Mucosa of stomach (tissue), 1 donor: ENCODE data around the gene TMEM86B.

Source experiments
- H3K27me3 ChIP-seq: one replicate; pipeline ENCODE4 v1.7.0; 2013; ENCODE audit warnings: mild to moderate bottlenecking, low read length; ENCODE audit not compliant: control insufficient read depth, insufficient read depth
- H3K36me3 ChIP-seq: one replicate; pipeline ENCODE4 v1.7.0; 2013; ENCODE audit warnings: low read length; ENCODE audit not compliant: control insufficient read depth, insufficient read depth
- H3K4me1 ChIP-seq: one replicate; pipeline ENCODE4 v1.7.0; 2013; ENCODE audit warnings: mild to moderate bottlenecking, low read length; ENCODE audit not compliant: control insufficient read depth, insufficient read depth
- H3K4me3 ChIP-seq: one replicate; pipeline ENCODE4 v1.7.0; 2013; ENCODE audit warnings: low read length
- H3K9ac ChIP-seq: one replicate; pipeline ENCODE4 v1.7.0; 2013; ENCODE audit warnings: mild to moderate bottlenecking, low read length, moderate library complexity
- H3K9me3 ChIP-seq: one replicate; pipeline ENCODE4 v1.7.0; 2013; ENCODE audit warnings: mild to moderate bottlenecking, low read length, moderate library complexity; ENCODE audit not compliant: control insufficient read depth
- donor health status: Pancreatic carcinoma.

TMEM86B gene

GRCh38 chr19:55228403-55229031 lies at the start of gene TMEM86B:
Gene TMEM86B (minus strand): TSS chr19:55228763. CDS start chr19:55228741, 22 bp downstream.
- H3K27me3 ChIP-seq = no peaks in the 10 kb centered on the region
- peak within 1 kb of the TSS; percentile 15 for H3K9ac ChIP-seq
- H3K4me3 ChIP-seq = no peak within 1 kb of the TSS
- H3K4me1 ChIP-seq = peaks cover 19% of the 10 kb centered on the region
- no peaks in the 10 kb centered on the region for H3K9me3 ChIP-seq
- H3K36me3 ChIP-seq = peaks cover 18% of the 10 kb centered on the region

- Histone ChIP-seq H3K9me3 (no peaks in the 10 kb centered on the region), H3K36me3 (peaks cover 6% of the 10 kb centered on the region), H3K4me3 (no peak overlapping the region), H3K9ac (no peak overlapping the region), H3K4me1 (peaks cover 16% of the 10 kb centered on the region), H3K27me3 (no peaks in the 10 kb centered on the region)
These were observed 48.9 kb upstream of the TMEM86B start for GRCh38 chr19:55277494-55277893.

- Histone ChIP-seq H3K4me1 (peaks cover 16% of the 10 kb centered on the region), H3K36me3 (peaks cover 6% of the 10 kb centered on the region), H3K9me3 (no peaks in the 10 kb centered on the region), H3K4me3 (no peak overlapping the region), H3K27me3 (no peaks in the 10 kb centered on the region), H3K9ac (no peak overlapping the region)
These were observed 48.3 kb upstream of the TMEM86B start for GRCh38 chr19:55276720-55277430.

- Histone ChIP-seq H3K27me3 (no peaks in the 10 kb centered on the region), H3K4me3 (no peak overlapping the region), H3K36me3 (peaks cover 6% of the 10 kb centered on the region), H3K4me1 (peaks cover 16% of the 10 kb centered on the region), H3K9ac (no peak overlapping the region), H3K9me3 (no peaks in the 10 kb centered on the region)
These were observed 47.5 kb upstream of the TMEM86B start for GRCh38 chr19:55275851-55276719.

- H3K4me3 ChIP-seq = no peak overlapping the region
- no peaks in the 10 kb centered on the region for H3K9me3 ChIP-seq
- H3K36me3 ChIP-seq = peaks cover 6% of the 10 kb centered on the region
- H3K4me1 ChIP-seq = peaks cover 2% of the 10 kb centered on the region
- H3K9ac ChIP-seq = no peak overlapping the region
- H3K27me3 ChIP-seq = no peaks in the 10 kb centered on the region
These were observed 45.6 kb upstream of the TMEM86B start for GRCh38 chr19:55273978-55274707.

- no peak overlapping the region for H3K4me3 ChIP-seq
- H3K4me1 ChIP-seq = no peaks in the 10 kb centered on the region
- H3K9me3 ChIP-seq = no peaks in the 10 kb centered on the region
- no peak overlapping the region for H3K9ac ChIP-seq
- peaks cover 6% of the 10 kb centered on the region for H3K36me3 ChIP-seq
- H3K27me3 ChIP-seq = no peaks in the 10 kb centered on the region
These were observed 43.6 kb upstream of the TMEM86B start for GRCh38 chr19:55272142-55272541.

GRCh38 chr19:55270172-55270942 lies 41.8 kb upstream of the TMEM86B start:
- peaks cover 6% of the 10 kb centered on the region for H3K36me3 ChIP-seq
- H3K9me3 ChIP-seq = no peaks in the 10 kb centered on the region
- no peak overlapping the region for H3K4me3 ChIP-seq
- no peaks in the 10 kb centered on the region for H3K4me1 ChIP-seq
- no peak overlapping the region for H3K9ac ChIP-seq
- no peaks in the 10 kb centered on the region for H3K27me3 ChIP-seq

GRCh38 chr19:55269299-55269698 lies 40.7 kb upstream of the TMEM86B start:
- no peaks in the 10 kb centered on the region for H3K4me1 ChIP-seq
- no peaks in the 10 kb centered on the region for H3K9me3 ChIP-seq
- H3K36me3 ChIP-seq = peaks cover 6% of the 10 kb centered on the region
- H3K4me3 ChIP-seq = no peak overlapping the region
- no peaks in the 10 kb centered on the region for H3K27me3 ChIP-seq
- no peak overlapping the region for H3K9ac ChIP-seq

GRCh38 chr19:55266840-55267239 lies 38.3 kb upstream of the TMEM86B start:
- Histone ChIP-seq H3K27me3 (no peaks in the 10 kb centered on the region), H3K4me3 (no peak overlapping the region), H3K9me3 (no peaks in the 10 kb centered on the region), H3K4me1 (no peaks in the 10 kb centered on the region), H3K36me3 (no peaks in the 10 kb centered on the region), H3K9ac (no peak overlapping the region)

GRCh38 chr19:55266404-55266803 lies 37.8 kb upstream of the TMEM86B start:
- Histone ChIP-seq H3K9me3 (no peaks in the 10 kb centered on the region), H3K36me3 (no peaks in the 10 kb centered on the region), H3K4me3 (no peak overlapping the region)

GRCh38 chr19:55265723-55266386 lies 37.3 kb upstream of the TMEM86B start:
- Histone ChIP-seq H3K27me3 (no peaks in the 10 kb centered on the region), H3K9me3 (no peaks in the 10 kb centered on the region), H3K9ac (no peak overlapping the region), H3K36me3 (no peaks in the 10 kb centered on the region), H3K4me1 (no peaks in the 10 kb centered on the region), H3K4me3 (no peak overlapping the region)

More at GRCh38 chr19:55266404-55266803, 37.8 kb upstream of the TMEM86B start:
- no peak overlapping the region for H3K9ac ChIP-seq
- H3K27me3 ChIP-seq = no peaks in the 10 kb centered on the region
- no peaks in the 10 kb centered on the region for H3K4me1 ChIP-seq
